Kidney epithelial cell (primary cell): ENCODE measurements around the gene TMEM232. TPM values are rescaled to one million over a fixed set of nuclear protein-coding genes. Genes with fewer than 3 reads are reported as not detected.
A peak's percentile ranks its signal among the peaks of the same experiment; 100 is the strongest.

Experiments
- DNase-seq: peaks from one replicate; pipeline ENCODE4 v3.0.0-alpha.2; 2010; ENCODE audit warnings: low read depth
- H3K27me3 ChIP-seq: 2 replicates; pipeline ENCODE4 v1.6.0; 2011; ENCODE audit warnings: low read length; ENCODE audit not compliant: control insufficient read depth, insufficient read depth
- H3K36me3 ChIP-seq: 2 replicates; pipeline ENCODE4 v1.5.1; 2011; ENCODE audit warnings: low read length; ENCODE audit not compliant: control insufficient read depth, insufficient read depth
- H3K4me3 ChIP-seq: 2 replicates; pipeline ENCODE4 v1.5.1; 2011; ENCODE audit warnings: low read depth, mild to moderate bottlenecking, control low read depth, low read length
- total RNA-seq: library from RNA; depleted of rRNA; stranded (reverse); fragments of >200 nt; gene quantifications from 2 replicates; pipeline ENCODE4 v1.2.3, GENCODE V29; 2015
- TF ChIP-seq, protein P1 (sequence below): IDR thresholded peaks from 2 replicates; pipeline ENCODE4 v1.5.1; 2011; ENCODE audit warnings: mild to moderate bottlenecking, moderate library complexity, low read length, control low read depth, inconsistent platforms; ENCODE audit not compliant: insufficient read depth, poor library complexity, severe bottlenecking

TMEM232 gene
- total RNA-seq, 1 donor from 2014 or later = 10.9 TPM

DNA sequence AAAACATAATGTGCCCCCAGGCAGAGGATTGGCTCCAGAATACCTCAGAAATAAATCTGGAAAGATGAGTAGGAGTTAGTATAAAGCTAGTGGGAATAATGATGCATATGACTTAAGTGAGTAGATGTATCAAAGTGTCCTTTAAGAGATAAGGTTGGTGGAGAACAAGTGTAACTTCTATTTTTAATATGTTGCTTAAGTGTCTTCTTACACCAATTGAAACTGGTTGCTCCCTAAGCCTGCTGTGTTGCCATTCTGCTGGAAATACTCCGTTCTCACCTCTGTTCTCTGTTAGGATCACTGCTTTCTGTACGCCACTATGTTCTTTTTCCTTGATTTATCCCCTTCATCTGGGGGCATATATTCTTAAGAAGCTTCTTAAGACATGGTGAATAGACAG, 286.4 kb downstream of the TMEM232 start:
- H3K36me3 ChIP-seq = no peaks in the 10 kb centered on the region
- H3K27me3 ChIP-seq = no peaks in the 10 kb centered on the region
- no peak overlapping the region for H3K4me3 ChIP-seq
- TF ChIP-seq, protein P1, sequence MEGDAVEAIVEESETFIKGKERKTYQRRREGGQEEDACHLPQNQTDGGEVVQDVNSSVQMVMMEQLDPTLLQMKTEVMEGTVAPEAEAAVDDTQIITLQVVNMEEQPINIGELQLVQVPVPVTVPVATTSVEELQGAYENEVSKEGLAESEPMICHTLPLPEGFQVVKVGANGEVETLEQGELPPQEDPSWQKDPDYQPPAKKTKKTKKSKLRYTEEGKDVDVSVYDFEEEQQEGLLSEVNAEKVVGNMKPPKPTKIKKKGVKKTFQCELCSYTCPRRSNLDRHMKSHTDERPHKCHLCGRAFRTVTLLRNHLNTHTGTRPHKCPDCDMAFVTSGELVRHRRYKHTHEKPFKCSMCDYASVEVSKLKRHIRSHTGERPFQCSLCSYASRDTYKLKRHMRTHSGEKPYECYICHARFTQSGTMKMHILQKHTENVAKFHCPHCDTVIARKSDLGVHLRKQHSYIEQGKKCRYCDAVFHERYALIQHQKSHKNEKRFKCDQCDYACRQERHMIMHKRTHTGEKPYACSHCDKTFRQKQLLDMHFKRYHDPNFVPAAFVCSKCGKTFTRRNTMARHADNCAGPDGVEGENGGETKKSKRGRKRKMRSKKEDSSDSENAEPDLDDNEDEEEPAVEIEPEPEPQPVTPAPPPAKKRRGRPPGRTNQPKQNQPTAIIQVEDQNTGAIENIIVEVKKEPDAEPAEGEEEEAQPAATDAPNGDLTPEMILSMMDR = no peak
- DNase-seq = no peak

DNA sequence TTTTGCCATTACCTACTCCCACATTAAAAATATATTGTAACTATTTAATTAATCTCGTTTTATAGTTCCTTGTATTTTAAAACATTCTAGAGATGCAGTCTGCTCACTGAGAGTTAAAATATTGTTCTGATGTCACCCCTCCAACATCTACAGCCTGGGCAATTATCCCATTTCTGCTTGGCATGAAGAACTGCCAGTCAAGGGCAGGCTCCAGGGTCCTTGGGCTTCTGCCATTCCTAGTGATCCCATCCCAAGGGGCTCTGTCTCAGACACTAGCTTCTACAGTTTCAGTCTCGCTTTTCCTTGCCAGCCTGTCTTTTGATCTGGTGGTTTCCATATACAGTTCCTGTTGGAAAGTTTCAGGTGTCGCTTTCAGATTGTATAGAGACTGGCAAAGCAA, 287.2 kb downstream of the TMEM232 start:
- no peak overlapping the region for H3K4me3 ChIP-seq
- TF ChIP-seq, protein P1 = no peak
- no peak for DNase-seq
- H3K36me3 ChIP-seq = no peaks in the 10 kb centered on the region
- no peaks in the 10 kb centered on the region for H3K27me3 ChIP-seq

DNA sequence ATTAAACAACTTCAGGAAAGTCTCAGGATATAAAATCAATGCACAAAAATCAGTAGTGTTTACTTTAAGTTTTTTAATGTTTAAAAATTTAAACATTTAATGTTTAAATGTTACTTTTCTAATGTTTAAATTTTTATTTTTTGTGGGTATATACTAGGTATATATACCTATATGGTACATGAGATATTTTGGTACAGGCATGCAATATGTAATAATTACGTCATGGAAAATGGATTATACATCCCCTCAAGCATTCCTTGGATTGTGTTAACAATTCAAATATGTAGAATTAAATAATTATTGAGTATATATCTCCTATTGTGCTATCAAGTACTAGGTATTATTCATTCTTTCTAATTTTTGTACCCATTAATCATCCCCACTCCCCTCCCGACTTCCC, 291.3 kb downstream of the TMEM232 start:
- H3K36me3 ChIP-seq = no peaks in the 10 kb centered on the region
- DNase-seq = no peak
- TF ChIP-seq, protein P1 = no peak
- no peaks in the 10 kb centered on the region for H3K27me3 ChIP-seq
- no peak overlapping the region for H3K4me3 ChIP-seq

DNA sequence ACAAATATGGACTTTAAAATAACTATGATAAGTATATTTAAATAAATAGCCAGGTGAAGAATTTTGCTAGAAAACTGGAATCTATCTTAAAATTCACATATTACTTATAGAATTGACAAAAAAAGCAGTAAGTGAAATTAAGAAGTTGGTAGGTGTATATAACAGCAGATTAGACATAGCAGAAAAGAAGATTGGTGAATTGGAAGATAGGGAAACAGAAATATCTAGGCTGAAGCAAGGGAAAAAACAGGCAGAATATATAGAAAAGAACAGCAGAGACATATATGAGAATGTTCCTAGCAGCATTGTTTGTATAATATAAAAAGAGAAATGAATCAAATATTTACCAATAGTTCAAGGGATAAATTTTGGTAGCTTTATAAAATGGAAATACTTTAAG, 294.9 kb downstream of the TMEM232 start:
- DNase-seq = no peak
- TF ChIP-seq, protein P1 = no peak
- H3K36me3 ChIP-seq = no peaks in the 10 kb centered on the region

DNA sequence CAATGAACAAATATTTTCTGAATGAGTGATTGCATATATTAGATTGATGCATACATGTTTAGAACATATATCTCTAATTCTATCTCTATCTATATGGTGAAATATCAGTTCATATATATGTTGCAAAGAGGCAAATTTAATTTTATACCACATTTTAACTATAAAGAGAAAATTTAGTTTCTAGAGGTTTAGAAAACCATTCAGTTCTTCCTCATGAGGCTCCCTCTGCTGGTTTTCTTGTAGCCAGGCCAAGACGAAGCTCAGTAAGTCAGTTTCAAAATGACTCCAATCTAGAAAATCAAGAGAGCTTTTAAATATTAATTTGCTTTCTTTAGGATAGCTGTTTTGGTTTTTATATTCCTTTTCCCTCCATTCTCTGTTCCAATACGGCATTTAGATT, 312.1 kb downstream of the TMEM232 start:
- TF ChIP-seq, protein P1 = peak; percentile 60
- H3K36me3 ChIP-seq = no peaks in the 10 kb centered on the region
- H3K27me3 ChIP-seq = no peaks in the 10 kb centered on the region
- no peak overlapping the region for H3K4me3 ChIP-seq
- no peak for DNase-seq

More for the DNA sequence above, 294.9 kb downstream of the TMEM232 start:
- H3K27me3 ChIP-seq = no peaks in the 10 kb centered on the region
- no peak overlapping the region for H3K4me3 ChIP-seq

DNA sequence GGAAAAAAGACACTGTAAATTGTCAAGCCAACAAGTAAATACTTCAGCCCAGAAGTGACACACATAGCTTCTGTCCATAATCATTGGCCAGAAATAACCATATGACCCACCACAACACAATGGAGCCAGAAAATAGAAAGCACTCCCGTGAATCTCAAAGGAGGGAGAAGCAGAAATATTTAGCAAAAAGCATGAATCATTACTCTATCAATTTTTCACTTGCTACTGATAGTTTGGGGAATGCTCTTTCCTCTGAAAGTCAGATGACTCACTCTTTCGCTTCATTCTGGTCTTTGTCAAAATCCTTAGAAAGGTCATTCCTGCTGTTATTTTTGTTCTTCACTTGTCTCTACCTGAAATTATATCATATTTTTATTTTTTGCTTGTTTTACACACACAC, 312.6 kb downstream of the TMEM232 start:
- no peaks in the 10 kb centered on the region for H3K27me3 ChIP-seq
- TF ChIP-seq, protein P1 = no peak
- no peak for DNase-seq
- H3K4me3 ChIP-seq = no peak overlapping the region
- H3K36me3 ChIP-seq = no peaks in the 10 kb centered on the region
